Neural progenitor cell (in vitro differentiated cells): ENCODE data around the gene LINC00237.

ENCODE experiments used
- CTCF ChIP-seq: fragments of 200-600 bp; sonication (generic); IDR thresholded peaks from 2 replicates; pipeline ENCODE4 v1.5.1; 2017; ENCODE audit warnings: antibody characterized with exemption, mild to moderate bottlenecking
- EZH2phosphoT487 ChIP-seq: fragments of 200-600 bp; sonication (generic); IDR thresholded peaks from 2 replicates; pipeline ENCODE4 v1.6.1; 2017; ENCODE audit warnings: antibody characterized with exemption

DNA sequence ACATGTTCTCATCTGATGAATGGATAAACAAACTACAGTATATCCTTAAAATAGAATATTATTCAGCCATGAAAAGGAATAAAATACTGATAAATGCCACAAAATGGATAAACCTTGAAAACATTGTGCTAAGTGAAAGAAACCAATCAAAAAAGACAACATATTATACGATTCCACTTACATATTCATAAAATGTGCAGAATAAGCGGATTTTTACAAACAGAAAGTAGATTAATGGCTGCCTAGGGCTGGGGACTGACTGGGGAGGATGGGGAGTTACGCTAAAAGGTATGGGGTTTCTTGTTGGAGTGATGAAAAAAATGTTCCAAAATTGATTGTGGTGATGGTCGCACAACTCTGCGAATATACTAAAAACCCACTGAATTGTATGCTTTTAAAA, 49.1 kb upstream of the LINC00237 start:
- no peak for TF ChIP-seq CTCF
- no peak for TF ChIP-seq EZH2phosphoT487
